ACC112 (cell line): Measurements from ENCODE around the gene TANGO2.

Source experiments
- H2AFZ ChIP-seq: fragments of 200-600 bp; sonication (generic); one replicate; pipeline ENCODE4 v1.6.0; 2017; ENCODE audit warnings: antibody characterized with exemption, low read length; ENCODE audit not compliant: unreplicated experiment
- H3K27ac ChIP-seq: fragments of 200-600 bp; sonication (generic); 2 replicates; pipeline ENCODE4 v1.5.1; 2014; ENCODE audit warnings: low read depth, mild to moderate bottlenecking, antibody characterized with exemption, low read length, moderate library complexity
- H3K27me3 ChIP-seq: fragments of 200-600 bp; sonication (generic); 2 replicates; pipeline ENCODE4 v1.6.1; 2014; ENCODE audit warnings: mild to moderate bottlenecking, antibody characterized with exemption, low read length, moderate library complexity, mixed read lengths; ENCODE audit not compliant: insufficient read depth
- H3K36me3 ChIP-seq: fragments of 200-600 bp; sonication (generic); 2 replicates; pipeline ENCODE4 v1.6.1; 2016; ENCODE audit warnings: mild to moderate bottlenecking, antibody characterized with exemption, low read length, moderate library complexity, mixed read lengths; ENCODE audit not compliant: insufficient read depth
- H3K4me1 ChIP-seq: fragments of 200-600 bp; sonication (generic); one replicate; pipeline ENCODE4 v1.6.1; 2016; ENCODE audit warnings: low read length, mixed read lengths; ENCODE audit not compliant: insufficient read depth, unreplicated experiment, control insufficient read depth
- H3K4me3 ChIP-seq: fragments of 200-600 bp; sonication (generic); 2 replicates; pipeline ENCODE4 v1.5.1; 2014; ENCODE audit warnings: mild to moderate bottlenecking, low read depth, low read length
- H3K79me2 ChIP-seq: fragments of 200-600 bp; sonication (generic); one replicate; pipeline ENCODE4 v1.6.0; 2016; ENCODE audit warnings: low read length; ENCODE audit not compliant: control insufficient read depth, unreplicated experiment, insufficient read depth

TANGO2 gene

DNA sequence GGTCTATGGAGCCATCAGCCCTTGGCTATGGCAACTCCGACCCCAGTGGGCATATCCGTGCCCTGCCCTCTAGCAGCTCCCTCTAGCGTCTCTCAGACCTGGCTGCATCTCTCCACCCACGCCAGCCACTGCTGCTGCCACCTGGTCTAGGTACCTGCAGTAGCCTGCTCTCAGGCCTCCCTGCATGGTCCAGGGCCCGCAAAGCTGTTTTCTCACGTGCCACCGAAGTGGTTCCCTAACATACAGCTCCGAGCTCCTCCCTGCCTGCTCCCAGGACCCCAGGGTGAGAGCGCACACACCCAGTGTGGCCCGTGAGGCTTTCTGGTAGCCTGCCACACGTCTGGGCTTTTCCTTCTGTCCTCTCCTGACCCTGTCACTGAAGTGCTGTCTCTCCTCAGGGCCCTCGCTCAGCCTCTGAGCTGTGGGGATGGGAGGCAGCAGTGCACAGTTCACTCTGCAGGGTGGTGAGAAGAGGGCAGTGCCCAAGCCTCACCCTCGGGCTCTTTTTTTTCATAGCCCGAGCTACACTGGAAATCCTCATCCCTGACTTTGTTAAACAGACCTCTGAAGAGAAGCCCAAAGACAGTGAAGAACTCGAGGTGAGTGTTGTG is 73.4 kb downstream of the TANGO2 start:
- H3K36me3 ChIP-seq: peaks cover 26% of the 10 kb centered on the region

GRCh38 chr22:20095521-20095920 is 74.6 kb downstream of the TANGO2 start:
- H2AFZ ChIP-seq: no peak overlapping the region
- H3K27me3 ChIP-seq: no peaks in the 10 kb centered on the region
- H3K27ac ChIP-seq: no peak overlapping the region
- peaks cover 26% of the 10 kb centered on the region for H3K36me3 ChIP-seq
- no peak overlapping the region for H3K4me3 ChIP-seq
- H3K79me2 ChIP-seq: peaks cover 3% of the 10 kb centered on the region
- H3K4me1 ChIP-seq: no peaks in the 10 kb centered on the region

More for the DNA sequence above, 73.4 kb downstream of the TANGO2 start:
- Histone ChIP-seq H3K79me2 (peaks cover 3% of the 10 kb centered on the region), H3K4me1 (no peaks in the 10 kb centered on the region), H3K4me3 (no peak overlapping the region), H3K27ac (no peak overlapping the region), H2AFZ (no peak overlapping the region), H3K27me3 (no peaks in the 10 kb centered on the region)

GRCh38 chr22:20096574-20097420 is 75.9 kb downstream of the TANGO2 start:
- H3K27me3 ChIP-seq: no peaks in the 10 kb centered on the region
- peaks cover 21% of the 10 kb centered on the region for H3K36me3 ChIP-seq
- peaks cover 3% of the 10 kb centered on the region for H3K79me2 ChIP-seq
- no peak overlapping the region for H2AFZ ChIP-seq
- no peak overlapping the region for H3K27ac ChIP-seq
- H3K4me3 ChIP-seq: no peak overlapping the region
- H3K4me1 ChIP-seq: no peaks in the 10 kb centered on the region

DNA sequence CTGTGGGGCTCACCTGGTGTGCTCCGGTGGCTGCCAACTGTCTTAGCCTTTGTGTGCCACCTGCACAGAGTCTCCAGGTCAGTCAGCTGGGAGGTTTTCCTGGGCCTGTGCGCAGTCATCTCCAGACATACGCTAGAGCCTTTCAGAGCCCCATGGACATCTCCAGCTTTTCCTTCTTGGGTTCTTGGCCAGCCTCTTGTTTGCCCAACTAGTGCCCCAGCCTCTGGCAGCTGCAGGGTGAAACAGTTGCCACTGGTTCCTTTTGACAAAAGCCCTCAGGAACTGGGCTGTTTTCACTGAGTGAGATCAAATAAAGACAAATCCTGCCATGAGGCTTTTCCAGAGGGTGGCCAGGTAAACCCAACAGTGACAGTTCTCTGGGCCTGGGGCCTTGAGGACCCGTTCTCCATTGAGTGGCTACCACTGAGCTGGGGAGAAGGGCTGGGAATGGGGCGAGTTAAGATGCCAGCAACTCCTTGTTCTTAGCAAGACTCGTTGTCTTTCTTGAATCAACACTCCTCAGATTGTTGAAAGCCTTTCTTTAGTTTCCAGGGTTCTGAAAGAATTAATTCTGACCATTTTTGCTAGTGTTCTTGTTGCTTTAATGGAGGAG is 78.3 kb downstream of the TANGO2 start:
- H3K27me3 ChIP-seq: no peaks in the 10 kb centered on the region
- H2AFZ ChIP-seq: no peak overlapping the region
- no peaks in the 10 kb centered on the region for H3K4me1 ChIP-seq
- no peak overlapping the region for H3K27ac ChIP-seq
- peaks cover 8% of the 10 kb centered on the region for H3K79me2 ChIP-seq
- no peak overlapping the region for H3K4me3 ChIP-seq
- peaks cover 21% of the 10 kb centered on the region for H3K36me3 ChIP-seq

DNA sequence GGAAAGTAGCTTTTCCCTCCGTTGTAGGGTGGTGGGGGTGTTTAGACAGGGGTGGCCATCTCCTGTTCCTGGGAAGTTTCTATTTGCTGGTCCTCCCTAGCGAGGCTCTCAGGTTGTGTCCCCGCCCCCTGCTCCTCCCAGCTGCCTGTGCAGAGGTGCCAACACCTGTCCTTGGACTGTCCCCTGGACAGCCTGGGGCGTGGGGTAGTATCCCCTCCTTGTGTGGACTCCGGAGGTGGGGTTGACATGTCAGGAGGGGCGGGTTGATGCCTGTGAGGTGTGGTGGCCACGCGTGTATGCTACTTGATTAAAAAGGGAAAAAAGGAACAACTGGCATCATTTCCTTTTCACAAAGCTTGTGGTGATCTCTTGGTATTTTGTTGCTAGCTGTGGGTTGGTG is 80.7 kb downstream of the TANGO2 start:
- Histone ChIP-seq H3K27me3 (no peaks in the 10 kb centered on the region), H3K79me2 (peaks cover 10% of the 10 kb centered on the region), H3K4me1 (no peaks in the 10 kb centered on the region), H3K36me3 (peaks cover 11% of the 10 kb centered on the region), H2AFZ (no peak overlapping the region), H3K27ac (no peak overlapping the region), H3K4me3 (no peak overlapping the region)

GRCh38 chr22:20102203-20102780 is 81.4 kb downstream of the TANGO2 start:
- peaks cover 7% of the 10 kb centered on the region for H3K79me2 ChIP-seq
- no peak overlapping the region for H2AFZ ChIP-seq
- no peak overlapping the region for H3K4me3 ChIP-seq
- peaks cover 4% of the 10 kb centered on the region; the same call in 1 of the 2 replicates for H3K36me3 ChIP-seq
- no peaks in the 10 kb centered on the region for H3K4me1 ChIP-seq
- H3K27ac ChIP-seq: no peak overlapping the region
- H3K27me3 ChIP-seq: no peaks in the 10 kb centered on the region

DNA sequence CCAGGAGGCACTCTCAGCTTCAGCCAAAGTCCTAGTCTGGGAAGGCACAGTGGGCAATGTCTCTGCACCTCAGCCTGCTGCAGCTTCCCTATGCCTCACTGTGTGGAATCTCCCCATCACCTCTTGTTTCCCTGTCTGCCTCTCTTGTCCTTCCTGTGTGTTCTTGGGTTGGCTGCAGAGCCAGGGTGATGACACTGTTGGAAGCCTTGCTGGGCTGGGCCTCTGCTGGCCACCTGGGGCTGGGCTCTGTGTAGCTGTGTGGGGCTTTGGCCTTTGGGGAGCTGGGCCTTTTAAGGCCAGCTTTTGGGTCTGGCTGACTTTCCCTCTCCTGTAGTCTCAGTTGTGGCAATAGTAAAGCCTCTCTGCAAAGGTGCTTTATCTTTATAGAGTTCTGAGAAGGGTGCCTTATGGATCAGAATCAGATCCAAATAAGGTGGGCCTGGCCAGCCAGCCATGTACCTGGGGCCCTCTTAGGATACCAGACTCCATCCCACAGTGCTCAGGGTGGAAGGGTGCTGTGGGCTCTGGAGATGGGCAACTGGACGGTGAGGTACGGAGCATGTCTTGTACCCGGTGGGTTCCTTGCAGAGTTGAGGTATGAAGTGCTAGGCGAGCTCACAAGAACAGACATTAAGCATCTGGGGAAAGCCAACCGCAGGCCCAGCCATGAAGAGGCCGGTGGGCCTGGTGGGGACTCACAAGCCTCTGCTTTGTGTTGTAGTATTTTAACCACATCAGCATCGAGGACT is 84.7 kb downstream of the TANGO2 start:
- Histone ChIP-seq H3K79me2 (peaks cover 7% of the 10 kb centered on the region), H3K4me3 (no peak overlapping the region), H3K36me3 (no peaks in the 10 kb centered on the region), H3K4me1 (no peaks in the 10 kb centered on the region), H3K27me3 (no peaks in the 10 kb centered on the region), H3K27ac (no peak overlapping the region), H2AFZ (no peak overlapping the region)

DNA sequence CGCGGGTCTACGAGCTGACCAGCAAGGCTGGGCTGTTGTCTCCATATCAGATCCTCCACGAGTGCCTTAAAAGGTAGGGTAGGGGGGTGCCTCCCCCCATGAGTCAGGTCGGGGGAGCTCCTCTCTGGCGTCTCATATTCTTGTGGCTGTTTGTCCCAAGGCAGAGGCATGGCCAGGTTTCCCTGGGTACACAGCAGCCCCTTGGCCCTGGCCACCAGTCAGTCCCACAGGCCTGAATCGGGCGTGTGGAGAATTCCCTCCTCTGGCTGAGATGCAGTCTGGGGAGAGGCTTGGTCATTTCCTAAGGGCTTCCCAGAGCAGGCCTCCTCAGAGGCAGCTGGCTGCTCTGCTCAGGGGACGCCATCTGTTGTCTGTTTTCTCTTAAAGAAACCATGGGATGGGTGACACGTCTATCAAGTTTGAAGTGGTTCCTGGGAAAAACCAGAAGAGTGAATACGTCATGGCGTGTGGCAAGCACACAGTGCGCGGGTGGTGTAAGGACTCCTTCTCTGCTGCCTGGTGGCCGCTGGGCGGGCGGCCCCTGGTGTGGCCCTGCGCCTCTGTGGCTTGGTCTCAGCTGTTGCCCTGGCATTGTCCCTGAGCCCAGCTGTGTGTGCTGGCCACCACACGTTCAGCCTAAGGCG is 85.4 kb downstream of the TANGO2 start:
- no peak overlapping the region for H2AFZ ChIP-seq
- H3K27ac ChIP-seq: no peak overlapping the region
- H3K36me3 ChIP-seq: no peaks in the 10 kb centered on the region
- H3K4me3 ChIP-seq: no peak overlapping the region
- H3K79me2 ChIP-seq: peaks cover 7% of the 10 kb centered on the region
- no peaks in the 10 kb centered on the region for H3K27me3 ChIP-seq
- no peaks in the 10 kb centered on the region for H3K4me1 ChIP-seq

DNA sequence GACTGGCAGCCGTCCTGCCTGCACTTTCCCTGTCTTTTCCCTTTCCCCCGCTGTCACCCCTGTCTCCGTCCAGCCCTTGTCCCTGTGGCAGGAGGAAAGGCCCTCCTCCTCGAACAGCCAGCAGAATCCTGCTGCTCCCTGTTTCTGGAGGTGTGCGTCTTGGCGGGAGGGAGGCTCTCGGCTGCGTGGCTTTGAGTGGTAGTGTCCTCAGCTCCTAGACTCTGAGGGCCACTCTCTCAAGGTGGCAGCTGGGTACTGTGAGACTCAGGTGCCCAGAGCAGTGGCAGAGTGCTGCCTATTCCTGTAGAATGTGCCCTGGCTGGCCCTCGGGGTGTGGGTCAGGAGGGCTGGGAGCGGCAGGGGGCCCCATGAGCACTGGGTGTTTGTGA is 85.9 kb downstream of the TANGO2 start:
- Histone ChIP-seq H3K36me3 (no peaks in the 10 kb centered on the region), H3K4me3 (no peak overlapping the region)

DNA sequence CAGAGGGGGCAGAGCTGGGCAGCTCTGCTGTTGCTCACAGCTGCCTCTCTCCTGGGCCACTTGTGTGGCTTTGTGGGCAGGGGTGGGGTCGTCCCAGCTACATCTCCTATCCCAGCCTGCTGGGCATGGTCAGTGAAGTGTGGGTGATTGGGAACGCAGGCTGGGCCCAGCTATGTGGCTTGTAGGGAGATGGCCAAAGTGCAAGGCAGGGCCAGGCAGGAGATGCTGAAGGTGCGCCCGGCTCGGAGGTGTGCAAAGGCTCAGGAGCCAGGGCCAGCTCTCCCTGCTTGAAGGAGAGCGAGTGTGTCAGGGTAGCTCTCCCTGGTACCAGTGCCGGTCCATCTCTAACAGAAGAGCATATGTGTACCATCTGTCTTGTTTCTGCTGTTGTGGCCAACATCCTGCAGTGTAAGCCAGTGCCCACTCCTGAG is 86.6 kb downstream of the TANGO2 start:
- H3K27me3 ChIP-seq: no peaks in the 10 kb centered on the region
- no peak overlapping the region for H2AFZ ChIP-seq
- no peak overlapping the region for H3K4me3 ChIP-seq
- peaks cover 7% of the 10 kb centered on the region for H3K79me2 ChIP-seq
- H3K4me1 ChIP-seq: no peaks in the 10 kb centered on the region
- no peak overlapping the region for H3K27ac ChIP-seq
- no peaks in the 10 kb centered on the region for H3K36me3 ChIP-seq

More for the DNA sequence above, 85.9 kb downstream of the TANGO2 start:
- no peak overlapping the region for H3K27ac ChIP-seq
- peaks cover 7% of the 10 kb centered on the region for H3K79me2 ChIP-seq
- H3K4me1 ChIP-seq: no peaks in the 10 kb centered on the region
- H3K27me3 ChIP-seq: no peaks in the 10 kb centered on the region
- no peak overlapping the region for H2AFZ ChIP-seq
